DOHH2 (cell line): ENCODE results near the gene CD2AP.

Experiments
- EZH2phosphoT487 ChIP-seq: fragments of 200-600 bp; sonication (generic); IDR thresholded peaks from 2 replicates; pipeline ENCODE4 v1.6.1; 2017; ENCODE audit warnings: borderline replicate concordance, mild to moderate bottlenecking, antibody characterized with exemption, low read length, moderate library complexity, mixed read lengths
- TF ChIP-seq, protein P1 (sequence below): fragments of 200-600 bp; sonication (generic); IDR thresholded peaks from one replicate; pipeline ENCODE4 v1.5.1; 2014; ENCODE audit warnings: antibody characterized with exemption, mild to moderate bottlenecking, low read depth, low read length; ENCODE audit not compliant: poor library complexity, severe bottlenecking

DNA sequence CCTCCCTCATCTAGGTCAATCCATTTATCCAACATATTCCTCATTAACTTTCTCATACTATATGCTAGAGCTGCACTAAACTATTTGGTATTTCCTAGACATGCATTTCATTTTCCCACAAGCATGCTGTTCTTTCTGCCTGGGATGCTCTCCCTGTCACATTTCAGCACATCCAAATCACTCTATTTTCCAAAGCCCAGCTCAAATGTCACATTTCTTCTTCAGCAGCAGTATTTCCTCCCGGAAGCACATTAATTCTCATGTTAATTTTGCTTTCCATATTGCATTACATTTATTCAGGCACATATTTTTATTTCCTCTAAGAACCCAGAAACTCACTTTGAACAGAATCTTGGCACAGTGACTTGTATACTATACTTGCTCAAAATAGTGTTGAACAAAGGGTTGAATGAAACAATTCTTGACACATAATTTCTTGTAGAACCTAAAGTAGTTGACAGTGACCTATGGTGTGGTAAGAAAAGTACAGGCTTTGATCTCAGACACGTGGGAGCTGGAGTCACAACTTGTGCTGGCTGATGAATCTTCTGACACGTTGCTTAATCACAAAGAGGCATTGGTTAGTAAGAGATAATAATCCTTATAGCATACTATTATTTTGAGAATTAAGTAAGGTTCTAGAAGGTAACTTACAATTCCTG, 30.8 kb upstream of the CD2AP start:
- TF ChIP-seq, protein P1, sequence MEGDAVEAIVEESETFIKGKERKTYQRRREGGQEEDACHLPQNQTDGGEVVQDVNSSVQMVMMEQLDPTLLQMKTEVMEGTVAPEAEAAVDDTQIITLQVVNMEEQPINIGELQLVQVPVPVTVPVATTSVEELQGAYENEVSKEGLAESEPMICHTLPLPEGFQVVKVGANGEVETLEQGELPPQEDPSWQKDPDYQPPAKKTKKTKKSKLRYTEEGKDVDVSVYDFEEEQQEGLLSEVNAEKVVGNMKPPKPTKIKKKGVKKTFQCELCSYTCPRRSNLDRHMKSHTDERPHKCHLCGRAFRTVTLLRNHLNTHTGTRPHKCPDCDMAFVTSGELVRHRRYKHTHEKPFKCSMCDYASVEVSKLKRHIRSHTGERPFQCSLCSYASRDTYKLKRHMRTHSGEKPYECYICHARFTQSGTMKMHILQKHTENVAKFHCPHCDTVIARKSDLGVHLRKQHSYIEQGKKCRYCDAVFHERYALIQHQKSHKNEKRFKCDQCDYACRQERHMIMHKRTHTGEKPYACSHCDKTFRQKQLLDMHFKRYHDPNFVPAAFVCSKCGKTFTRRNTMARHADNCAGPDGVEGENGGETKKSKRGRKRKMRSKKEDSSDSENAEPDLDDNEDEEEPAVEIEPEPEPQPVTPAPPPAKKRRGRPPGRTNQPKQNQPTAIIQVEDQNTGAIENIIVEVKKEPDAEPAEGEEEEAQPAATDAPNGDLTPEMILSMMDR = no peak
- no peak for TF ChIP-seq EZH2phosphoT487
